Heart right ventricle (tissue), 16 donors: ENCODE results near the gene NPPB. TPM values are rescaled to one million over a fixed set of nuclear protein-coding genes. Genes with fewer than 3 reads are reported as not detected.
"Not testable (repeated sequence)": the region's sequence is repeated elsewhere in the genome, so short reads cannot be mapped to it uniquely, and the experiment has no call there.

Source experiments
- ATAC-seq, 8 donors: fragments of 200-7000 bp; cut with Tn5 transposase; one replicate each; pipeline ENCODE4 v1.9.1; 2020; ENCODE audit warnings: mild to moderate bottlenecking in 8 of 8, moderate library complexity in 8 of 8, moderate number of reproducible peaks in 1 of 8
- DNase-seq, 2 donors: peaks; one replicate each; pipeline ENCODE4 v3.0.0-alpha.2; 2020
- H3K27ac ChIP-seq, 10 donors: fragments of 200-600 bp; sonication (generic) in 2 of 10; one replicate each; pipeline versions ENCODE4 v1.5.0 to v1.8.0; 2020 to 2022; ENCODE audit warnings: mild to moderate bottlenecking in 3 of 10
- H3K27me3 ChIP-seq, 7 donors: fragments of 200-600 bp; one replicate each; pipeline ENCODE4 v1.8.0; 2021 to 2022; ENCODE audit warnings: mild to moderate bottlenecking in 2 of 7
- H3K36me3 ChIP-seq, 9 donors: fragments of 200-600 bp; sonication (generic) in 1 of 9; one replicate each; pipeline versions ENCODE4 v1.5.0 to v1.8.0; 2020 to 2022; ENCODE audit warnings: mild to moderate bottlenecking in 2 of 9
- H3K4me1 ChIP-seq, 9 donors: fragments of 200-600 bp; sonication (generic) in 1 of 9; one replicate each; pipeline versions ENCODE4 v1.5.0 to v1.8.0; 2020 to 2022; ENCODE audit warnings: mild to moderate bottlenecking in 4 of 9
- H3K4me3 ChIP-seq, 10 donors: fragments of 200-600 bp; sonication (generic) in 2 of 10; one replicate each; pipeline versions ENCODE4 v1.5.0 to v1.8.0; 2020 to 2022; ENCODE audit warnings: mild to moderate bottlenecking in 7 of 10, moderate library complexity in 2 of 10
- H3K9me3 ChIP-seq, 11 donors: fragments of 200-600 bp in 10 of 11; sonication (generic) in 2 of 11; one replicate each; pipeline versions ENCODE4 v1.5.0 to v1.8.0; 2013 to 2022; ENCODE audit warnings: mild to moderate bottlenecking in 2 of 11, control low read depth in 1 of 11, moderate library complexity in 1 of 11
- WGBS, 2 donors: extraction: QIAGEN DNeasy Blood & Tissue Kit; methylation state at CpG; one replicate each; pipeline ENCODE4 v1.1.7; 2013; ENCODE audit warnings: inconsistent platforms in 1 of 2; 5-methylcytosine and 5-hydroxymethylcytosine counted together
- intact Hi-C, 10 donors: fragments of 100-400 bp; cut with DNase I; formaldehyde crosslinking; loops; one replicate each; pipeline versions ENCODE4 v1.11.1 to v1.14.2; 2022
- polyA plus RNA-seq, 2 donors: library from polyadenylated mRNA; stranded (reverse); fragments of 200-250 nt; gene quantifications; one replicate each; pipeline ENCODE4 v1.2.3, GENCODE V29; 2013
- total RNA-seq, 10 donors: library from RNA; stranded (reverse); fragmentation: NEBNext Ultra II Directional in 3 of 10; extraction: Animal tissue kit (Norgen Biotek cat#: 25700) in 3 of 10; gene quantifications; one replicate each; pipeline versions ENCODE4 v1.2.1 to v1.2.4, GENCODE V29; 2021 to 2023
- TF ChIP-seq, protein P1 (sequence below), 9 donors: fragments of 200-600 bp; sonication (generic) in 2 of 9; IDR thresholded peaks; one replicate each; pipeline versions ENCODE4 v1.5.0 to v1.8.0; 2021 to 2022; ENCODE audit warnings: antibody characterized with exemption in 9 of 9, mild to moderate bottlenecking in 5 of 9, moderate library complexity in 1 of 9
- donor health status: Arrhythmogenic right ventricular cardiomyopathy.
- donor health status: ischemic (EF 13 %, LVEDD 7.1; RV severe dilation, severe dysfunction).
- donor health status: healthy with polysubstance abuse.
- donor health status: DM: no; HTN: yes; CAD: no.
- donor health status: DM: no; HTN: no; CAD: no.
- donor health status: ischemic (EF 25% LVEDD 6.9; RV normal size, moderate dysfunction).
- donor health status: ischemic (EF 25% LVEDD 5.7; RV mildly dilated, moderate dysfunction).
- donor health status: healthy.
- donor health status: DM: yes; HTN: yes; CAD: no.
- donor health status: Ischemic cardiomyopathy.
- donor health status: ischemic (EF 35%, LVEDD 5.7; RV mildly dilated, moderate dysfunction).
- donor health status: nonischemic (EF 11% LVEDD 7.7; RV severe dilation, severe dysfunction).
- donor health status: DM: yes; HTN: yes; CAD: no.
- donor health status: PGD.
- donor health status: ischemic (EF 29% LVEDD 5.4; RV normal size, mild dysfunction).
- donor health status: nonischemic (EF 23%, LVEDD 6.1; RV moderate dilation, normal function).

The NPPB gene
- total and polyA plus RNA-seq, 12 donors: 1.1 to 15,996 (median 291) TPM

DNA sequence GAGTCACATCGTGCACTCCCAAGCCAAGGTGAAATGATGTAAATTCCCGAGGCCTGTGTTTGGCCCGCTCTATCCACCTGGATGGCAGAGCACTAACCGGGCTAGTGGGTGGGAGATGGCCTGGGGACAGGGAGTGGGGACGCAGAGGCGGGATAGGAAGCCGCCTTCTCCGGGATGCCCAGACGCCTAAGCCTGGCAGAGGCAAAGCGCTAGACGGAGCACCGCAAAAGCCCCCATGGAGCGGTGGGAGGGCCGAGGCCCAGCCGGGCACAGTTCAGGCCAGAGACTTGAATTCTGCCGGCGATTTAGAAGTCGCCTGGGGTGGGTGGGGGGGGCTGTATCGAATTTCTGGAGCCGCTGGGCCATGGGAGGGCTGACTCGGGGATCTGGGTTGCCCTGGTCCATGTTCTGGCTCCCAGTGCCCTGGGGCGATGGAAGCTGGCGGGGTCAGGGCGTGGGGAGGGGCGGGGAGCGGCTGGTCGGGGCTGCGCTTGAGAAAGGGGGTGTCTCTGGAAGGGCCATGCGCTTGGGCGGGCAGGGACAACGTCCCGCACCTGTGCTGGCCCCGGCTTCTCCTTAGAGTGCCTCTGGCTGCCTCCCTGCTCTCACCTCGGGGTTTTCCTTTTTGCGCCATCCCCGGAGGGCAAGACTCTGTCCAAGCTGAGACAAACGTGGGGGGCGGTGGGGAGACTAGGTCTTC lies 39.5 kb upstream of the NPPB start:
- 17 to 32% methylated on average over 37 to 38 of the region's 38 CpGs for WGBS, 2 donors
- Histone ChIP-seq H3K27ac (no peak overlapping the region), H3K4me3 (no peak overlapping the region), H3K27me3 (peaks cover 10 to 63% (median 50%) of the 10 kb centered on the region in 7 donors), H3K9me3 (no peaks in the 10 kb centered on the region), H3K4me1 (peaks cover 0 to 5% (median 0%) of the 10 kb centered on the region in 9 donors), H3K36me3 (no peaks in the 10 kb centered on the region)
- ATAC-seq (peak in 1 of 8 donors; percentile 18), DNase-seq (no peak)
- intact Hi-C loops: loop anchor here in 1 of 10 donors (10.0 kb wide), 1 partner anchor 137 kb away; no protein-coding TSS in a partner anchor
- TF ChIP-seq, protein P1, sequence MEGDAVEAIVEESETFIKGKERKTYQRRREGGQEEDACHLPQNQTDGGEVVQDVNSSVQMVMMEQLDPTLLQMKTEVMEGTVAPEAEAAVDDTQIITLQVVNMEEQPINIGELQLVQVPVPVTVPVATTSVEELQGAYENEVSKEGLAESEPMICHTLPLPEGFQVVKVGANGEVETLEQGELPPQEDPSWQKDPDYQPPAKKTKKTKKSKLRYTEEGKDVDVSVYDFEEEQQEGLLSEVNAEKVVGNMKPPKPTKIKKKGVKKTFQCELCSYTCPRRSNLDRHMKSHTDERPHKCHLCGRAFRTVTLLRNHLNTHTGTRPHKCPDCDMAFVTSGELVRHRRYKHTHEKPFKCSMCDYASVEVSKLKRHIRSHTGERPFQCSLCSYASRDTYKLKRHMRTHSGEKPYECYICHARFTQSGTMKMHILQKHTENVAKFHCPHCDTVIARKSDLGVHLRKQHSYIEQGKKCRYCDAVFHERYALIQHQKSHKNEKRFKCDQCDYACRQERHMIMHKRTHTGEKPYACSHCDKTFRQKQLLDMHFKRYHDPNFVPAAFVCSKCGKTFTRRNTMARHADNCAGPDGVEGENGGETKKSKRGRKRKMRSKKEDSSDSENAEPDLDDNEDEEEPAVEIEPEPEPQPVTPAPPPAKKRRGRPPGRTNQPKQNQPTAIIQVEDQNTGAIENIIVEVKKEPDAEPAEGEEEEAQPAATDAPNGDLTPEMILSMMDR (IDR thresholded peaks at IDR 0.05): no peak

DNA sequence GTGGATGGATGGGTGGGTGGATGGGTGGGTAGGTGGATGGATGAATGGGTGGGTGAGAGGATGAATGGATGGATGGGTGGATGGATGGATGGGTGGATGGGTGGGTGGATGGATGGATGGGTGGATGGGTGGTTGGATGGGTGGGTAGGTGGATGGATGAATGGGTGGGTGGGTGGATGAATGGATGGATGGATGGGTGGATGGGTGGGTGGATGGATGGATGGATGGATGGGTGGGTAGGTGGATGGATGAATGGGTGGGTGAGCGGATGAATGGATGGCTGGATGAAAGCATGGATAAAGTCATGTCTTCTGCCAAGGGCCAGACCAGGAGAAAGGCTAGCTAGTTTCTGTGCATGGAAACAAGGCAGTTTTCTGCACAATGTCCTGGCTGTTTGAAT lies 35.8 kb upstream of the NPPB start:
- not testable (repeated sequence) for DNase-seq, ATAC-seq, H3K9me3 ChIP-seq, H3K27ac ChIP-seq, H3K4me1 ChIP-seq, H3K4me3 ChIP-seq, H3K36me3 ChIP-seq
- peaks cover 10 to 47% (median 42%) of the 10 kb centered on the region in 7 donors for H3K27me3 ChIP-seq
- intact Hi-C loops: loop anchor here in 8 of 10 donors (1.0 to 10.0 kb wide), 4 partner anchors 54 to 140 kb away; no protein-coding TSS in a partner anchor
- WGBS, 2 donors: 52 to 75% methylated on average over 1 of the region's 1 CpG

DNA sequence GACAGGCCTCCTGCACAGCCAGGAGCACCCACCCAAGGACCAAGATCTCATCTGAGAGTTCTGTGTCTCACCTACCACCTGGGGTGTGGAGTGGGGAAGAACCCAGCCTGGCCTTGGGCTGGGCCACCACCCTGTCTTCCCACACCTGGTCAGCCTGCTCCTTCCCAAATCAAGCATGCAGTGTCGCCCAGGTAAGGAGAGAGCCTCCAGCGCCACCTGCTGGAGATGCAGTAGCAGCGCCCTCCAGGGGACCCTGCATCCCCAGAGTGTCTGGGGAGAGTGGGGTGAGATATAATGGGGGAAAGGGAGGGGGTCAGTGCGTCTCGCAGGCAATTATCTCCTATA lies 35.1 kb upstream of the NPPB start:
- peaks cover 10 to 41% (median 36%) of the 10 kb centered on the region in 7 donors for H3K27me3 ChIP-seq
- intact Hi-C loops: loop anchor here (1.0 to 10.0 kb wide), 4 partner anchors 53 to 141 kb away; no protein-coding TSS in a partner anchor
- ATAC-seq: peak; percentile 82 to 94 (median 90)
- TF ChIP-seq, protein P1 (IDR thresholded peaks at IDR 0.05): peak; percentile 86 to 93 (median 90)
- H3K4me1 ChIP-seq: peaks cover 0 to 9% (median 0%) of the 10 kb centered on the region in 9 donors
- H3K27ac ChIP-seq: no peak overlapping the region
- no peaks in the 10 kb centered on the region for H3K36me3 ChIP-seq
- 1% methylated on average over 5 of the region's 5 CpGs for WGBS, 2 donors
- H3K9me3 ChIP-seq: no peaks in the 10 kb centered on the region
- no peak overlapping the region for H3K4me3 ChIP-seq
- peak; percentile 64 to 76 for DNase-seq

DNA sequence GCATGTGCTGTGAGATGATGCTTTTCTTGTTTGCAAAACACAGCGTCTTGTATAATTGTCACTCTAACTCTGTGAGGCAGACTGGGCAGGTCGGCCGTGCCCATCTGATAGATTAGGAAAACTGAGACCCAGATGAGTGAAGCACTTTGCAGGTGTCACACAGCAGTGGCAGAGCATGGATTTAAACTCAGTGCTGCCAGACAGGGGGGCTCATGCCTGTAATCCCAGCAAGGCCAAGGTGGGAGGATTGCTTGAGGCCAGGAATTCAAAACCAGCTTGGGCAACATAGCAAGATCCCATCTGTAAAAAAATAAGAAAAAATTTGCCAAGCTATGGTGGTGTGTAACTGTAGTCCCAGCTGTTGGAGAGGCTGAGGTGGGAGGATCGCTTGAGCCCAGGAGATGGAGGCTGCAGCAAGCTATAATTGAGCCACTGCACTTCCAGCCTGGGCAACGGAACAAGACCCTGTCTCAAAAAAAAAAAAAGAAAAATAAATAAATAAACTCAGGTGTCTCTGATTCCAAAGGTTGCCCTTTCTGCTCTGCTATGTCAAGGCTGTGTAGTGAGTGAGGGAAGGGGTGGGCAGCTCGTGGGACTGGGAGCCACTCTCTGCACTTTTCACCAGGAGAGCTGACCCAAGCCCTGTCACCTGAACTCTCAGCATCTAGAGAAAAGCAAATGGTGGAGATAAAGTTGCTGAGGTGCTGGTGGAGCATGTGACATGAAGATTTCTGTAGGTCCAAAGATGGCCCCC lies 32.9 kb upstream of the NPPB start:
- Histone ChIP-seq H3K27ac (no peak overlapping the region), H3K27me3 (peaks cover 0 to 18% (median 13%) of the 10 kb centered on the region in 7 donors), H3K4me1 (peaks cover 5 to 21% (median 16%) of the 10 kb centered on the region in 9 donors), H3K4me3 (no peak overlapping the region), H3K36me3 (no peaks in the 10 kb centered on the region), H3K9me3 (no peaks in the 10 kb centered on the region)
- no peak for ATAC-seq
- TF ChIP-seq, protein P1 (IDR thresholded peaks at IDR 0.05): no peak
- DNase-seq: no peak
- intact Hi-C loops: loop anchor here in 3 of 10 donors (2.0 to 10.0 kb wide), 2 partner anchors 53 to 143 kb away; no protein-coding TSS in a partner anchor
- WGBS, 2 donors: 87 to 89% methylated on average over 6 of the region's 6 CpGs
